HEK293 (cell line): ENCODE results near the gene PLCB1.

Source experiments
- PATZ1 ChIP-seq: fragments of 450-650 bp; formaldehyde crosslinking; IDR thresholded peaks from 2 replicates; pipeline ENCODE4 v1.5.1; 2016; ENCODE audit warnings: missing biosample characterization, missing genetic modification characterization
- PBX3 ChIP-seq: sonication (generic); formaldehyde crosslinking; IDR thresholded peaks from 2 replicates; pipeline ENCODE4 v1.8.1; 2022; ENCODE audit warnings: mild to moderate bottlenecking, moderate library complexity, missing genetic modification reagents
- SP3 ChIP-seq: fragments of 450-650 bp; formaldehyde crosslinking; IDR thresholded peaks from 2 replicates; pipeline ENCODE4 v1.5.1; 2016; ENCODE audit warnings: missing biosample characterization, missing genetic modification characterization
- YY1 ChIP-seq: fragments of 450-650 bp; formaldehyde crosslinking; IDR thresholded peaks from 2 replicates; pipeline ENCODE4 v1.5.1; 2018; ENCODE audit warnings: missing biosample characterization, missing genetic modification characterization
- ZFP3 ChIP-seq: fragments of 450-650 bp; formaldehyde crosslinking; IDR thresholded peaks from 2 replicates; pipeline ENCODE4 v1.5.1; 2016; ENCODE audit warnings: low read depth, missing biosample characterization, missing genetic modification characterization
- ZNF10 ChIP-seq: fragments of 450-650 bp; formaldehyde crosslinking; IDR thresholded peaks from 2 replicates; pipeline ENCODE4 v1.5.1; 2017; ENCODE audit warnings: missing biosample characterization, missing genetic modification characterization
- ZNF121 ChIP-seq: fragments of 450-650 bp; formaldehyde crosslinking; IDR thresholded peaks from 2 replicates; pipeline ENCODE4 v1.5.1; 2016; ENCODE audit warnings: missing biosample characterization, missing genetic modification characterization
- ZNF239 ChIP-seq: fragments of 450-650 bp; formaldehyde crosslinking; IDR thresholded peaks from 2 replicates; pipeline ENCODE4 v1.5.1; 2016; ENCODE audit warnings: missing biosample characterization, missing genetic modification characterization
- ZNF366 ChIP-seq: fragments of 450-650 bp; formaldehyde crosslinking; conservative IDR thresholded peaks from 2 replicates; pipeline ENCODE4 v1.5.1; 2016; ENCODE audit warnings: missing biosample characterization, missing genetic modification characterization
- ZNF513 ChIP-seq: fragments of 450-650 bp; IDR thresholded peaks from 2 replicates; pipeline ENCODE4 v1.5.1; 2018; ENCODE audit warnings: missing biosample characterization, missing genetic modification characterization
- ZNF530 ChIP-seq: fragments of 450-650 bp; formaldehyde crosslinking; IDR thresholded peaks from 2 replicates; pipeline ENCODE4 v1.5.1; 2016; ENCODE audit warnings: low read depth, missing biosample characterization, missing genetic modification characterization
- ZSCAN30 ChIP-seq: fragments of 450-650 bp; IDR thresholded peaks from 2 replicates; pipeline ENCODE4 v1.5.1; 2018; ENCODE audit warnings: missing biosample characterization, mild to moderate bottlenecking, missing genetic modification characterization, moderate library complexity
- TF ChIP-seq, protein P1 (sequence below): fragments of 450-650 bp; formaldehyde crosslinking; IDR thresholded peaks from 2 replicates; pipeline ENCODE4 v1.5.1; 2016; ENCODE audit warnings: missing biosample characterization, missing genetic modification characterization
- TF ChIP-seq, protein P2 (sequence below): fragments of 450-650 bp; formaldehyde crosslinking; IDR thresholded peaks from 2 replicates; pipeline ENCODE4 v1.5.1; 2016; ENCODE audit warnings: missing biosample characterization, missing genetic modification characterization

DNA sequence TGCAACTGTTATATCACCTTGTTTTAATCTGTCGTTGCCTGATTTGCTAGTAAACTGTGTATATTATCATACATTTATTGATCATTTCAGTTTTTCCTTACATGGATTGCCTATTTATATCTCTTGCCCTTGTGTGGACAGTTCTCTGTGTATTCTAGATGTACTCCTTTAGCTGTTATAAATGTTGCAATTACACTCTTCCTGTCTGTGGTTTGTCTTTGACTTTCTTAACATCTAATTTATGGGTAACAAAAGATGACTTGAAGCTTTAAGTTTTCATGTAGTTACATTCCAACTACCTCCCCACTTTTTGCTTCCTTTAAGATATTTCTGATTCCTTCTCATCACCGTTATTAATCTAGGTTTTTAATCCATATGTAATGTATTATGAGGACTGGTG lies 22.6 kb downstream of the PLCB1 start:
- TF ChIP-seq, protein P1, sequence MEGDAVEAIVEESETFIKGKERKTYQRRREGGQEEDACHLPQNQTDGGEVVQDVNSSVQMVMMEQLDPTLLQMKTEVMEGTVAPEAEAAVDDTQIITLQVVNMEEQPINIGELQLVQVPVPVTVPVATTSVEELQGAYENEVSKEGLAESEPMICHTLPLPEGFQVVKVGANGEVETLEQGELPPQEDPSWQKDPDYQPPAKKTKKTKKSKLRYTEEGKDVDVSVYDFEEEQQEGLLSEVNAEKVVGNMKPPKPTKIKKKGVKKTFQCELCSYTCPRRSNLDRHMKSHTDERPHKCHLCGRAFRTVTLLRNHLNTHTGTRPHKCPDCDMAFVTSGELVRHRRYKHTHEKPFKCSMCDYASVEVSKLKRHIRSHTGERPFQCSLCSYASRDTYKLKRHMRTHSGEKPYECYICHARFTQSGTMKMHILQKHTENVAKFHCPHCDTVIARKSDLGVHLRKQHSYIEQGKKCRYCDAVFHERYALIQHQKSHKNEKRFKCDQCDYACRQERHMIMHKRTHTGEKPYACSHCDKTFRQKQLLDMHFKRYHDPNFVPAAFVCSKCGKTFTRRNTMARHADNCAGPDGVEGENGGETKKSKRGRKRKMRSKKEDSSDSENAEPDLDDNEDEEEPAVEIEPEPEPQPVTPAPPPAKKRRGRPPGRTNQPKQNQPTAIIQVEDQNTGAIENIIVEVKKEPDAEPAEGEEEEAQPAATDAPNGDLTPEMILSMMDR (tag by site-specific recombination) = no peak
- TF ChIP-seq, protein P2, sequence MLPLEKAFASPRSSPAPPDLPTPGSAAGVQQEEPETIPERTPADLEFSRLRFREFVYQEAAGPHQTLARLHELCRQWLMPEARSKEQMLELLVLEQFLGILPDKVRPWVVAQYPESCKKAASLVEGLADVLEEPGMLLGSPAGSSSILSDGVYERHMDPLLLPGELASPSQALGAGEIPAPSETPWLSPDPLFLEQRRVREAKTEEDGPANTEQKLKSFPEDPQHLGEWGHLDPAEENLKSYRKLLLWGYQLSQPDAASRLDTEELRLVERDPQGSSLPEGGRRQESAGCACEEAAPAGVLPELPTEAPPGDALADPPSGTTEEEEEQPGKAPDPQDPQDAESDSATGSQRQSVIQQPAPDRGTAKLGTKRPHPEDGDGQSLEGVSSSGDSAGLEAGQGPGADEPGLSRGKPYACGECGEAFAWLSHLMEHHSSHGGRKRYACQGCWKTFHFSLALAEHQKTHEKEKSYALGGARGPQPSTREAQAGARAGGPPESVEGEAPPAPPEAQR (tag by site-specific recombination) = no peak
- TF ChIP-seq YY1 (tag by site-specific recombination) (no peak), ZNF121 (no peak), ZNF513 (tag by site-specific recombination) (no peak), ZNF239 (tag by site-specific recombination) (no peak), ZSCAN30 (tag by site-specific recombination) (no peak), ZNF10 (no peak), ZFP3 (tag by site-specific recombination) (no peak), ZNF530 (no peak), PATZ1 (no peak), SP3 (no peak), ZNF366 (tag by site-specific recombination) (no peak), PBX3 (CRISPR knock-in tag) (no peak)
